ENCODE results near the gene MYL4. TPM values are rescaled to one million over a fixed set of nuclear protein-coding genes. Genes with fewer than 3 reads are reported as not detected.
"Not testable (repeated sequence)": the region's sequence is repeated elsewhere in the genome, so short reads cannot be mapped to it uniquely, and the experiment has no call there.

The MYL4 gene
- total RNA-seq, 4 donors from 2014 or later = 0.50 to 0.52 TPM; not detected in 2

DNA sequence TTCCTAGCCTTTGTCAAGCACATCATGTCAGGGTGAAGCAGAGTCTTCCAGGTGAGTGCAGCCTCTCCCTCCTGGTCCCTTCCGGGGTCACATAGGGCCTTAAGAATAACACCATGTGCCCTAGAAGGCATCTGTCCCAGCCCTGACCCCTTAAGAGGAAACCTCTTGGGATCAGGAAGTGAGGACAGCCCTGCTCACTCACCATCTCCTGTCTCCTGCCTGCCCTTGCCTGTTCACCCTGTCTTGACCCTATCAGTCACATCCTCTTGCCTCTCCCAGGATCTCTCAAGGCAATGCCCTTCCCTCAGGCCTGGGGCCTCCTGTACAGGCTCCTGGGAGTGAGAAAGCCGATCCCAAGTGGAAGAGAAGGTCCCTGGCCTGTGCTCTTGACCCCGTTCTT lies 13.9 kb downstream of the MYL4 start:
- WGBS = 82% methylated on average over 3 of the region's 3 CpGs
- DNase-seq (ENCODE audit: extremely low spot score) = no peak
- Histone ChIP-seq H3K27ac (replicated peaks in 1 of 4) (peak overlapping the region in 3 of 4 donors; percentile 28 to 80 (median 44)), H3K4me3 (no peak overlapping the region), H3K27me3 (no peaks in the 10 kb centered on the region), H3K4me1 (peaks cover 22 to 37% (median 30%) of the 10 kb centered on the region in 4 donors), H3K9me3 (no peaks in the 10 kb centered on the region), H3K36me3 (no peaks in the 10 kb centered on the region)
- intact Hi-C loops (cut with DNase I) = no loop called here
- no peak for TF ChIP-seq CTCF (IDR thresholded peaks at IDR 0.05)
- TF ChIP-seq POLR2AphosphoS5 (IDR thresholded peaks at IDR 0.05) = no peak
- no peak for TF ChIP-seq EP300 (IDR thresholded peaks at IDR 0.05)
- no peak for TF ChIP-seq POLR2A (IDR thresholded peaks at IDR 0.05; ENCODE audit: low read depth)

- H3K4me1 ChIP-seq = peaks cover 22 to 37% (median 30%) of the 10 kb centered on the region in 4 donors
- H3K27me3 ChIP-seq = no peaks in the 10 kb centered on the region
- WGBS = 98% methylated on average over 5 of the region's 5 CpGs
- no peak for TF ChIP-seq EP300 (IDR thresholded peaks at IDR 0.05)
- TF ChIP-seq POLR2AphosphoS5 (IDR thresholded peaks at IDR 0.05) = no peak
- TF ChIP-seq POLR2A (IDR thresholded peaks at IDR 0.05; ENCODE audit: low read depth) = no peak
- no peak for TF ChIP-seq CTCF (IDR thresholded peaks at IDR 0.05)
- intact Hi-C loops (cut with DNase I) = no loop called here
- peak overlapping the region in 3 of 4 donors; percentile 28 to 80 (median 44) for H3K27ac ChIP-seq (replicated peaks in 1 of 4)
- no peaks in the 10 kb centered on the region for H3K9me3 ChIP-seq
- H3K36me3 ChIP-seq = no peaks in the 10 kb centered on the region
- no peak for DNase-seq (ENCODE audit: extremely low spot score)
- H3K4me3 ChIP-seq = no peak overlapping the region
Observed at GRCh38 chr17:47223460-47223859, 14.3 kb downstream of the MYL4 start.

GRCh38 chr17:47224077-47224476 lies 14.9 kb downstream of the MYL4 start:
- H3K4me3 ChIP-seq; intact Hi-C loops (cut with DNase I); H3K36me3 ChIP-seq; H3K27me3 ChIP-seq; H3K9me3 ChIP-seq; DNase-seq (ENCODE audit: extremely low spot score): not testable (repeated sequence)
- Histone ChIP-seq H3K4me1 (peaks cover 23 to 38% (median 30%) of the 10 kb centered on the region in 4 donors), H3K27ac (replicated peaks in 1 of 4) (peak overlapping the region; percentile 80 to 84 (median 82))
- whole genome bisulfite sequencing = 94% methylated on average over 2 of the region's 2 CpGs

GRCh38 chr17:47224966-47225365 lies 15.8 kb downstream of the MYL4 start:
- intact Hi-C loops (cut with DNase I) = no loop called here
- no peak for TF ChIP-seq POLR2AphosphoS5 (IDR thresholded peaks at IDR 0.05)
- TF ChIP-seq POLR2A (IDR thresholded peaks at IDR 0.05; ENCODE audit: low read depth) = no peak
- no peak for TF ChIP-seq EP300 (IDR thresholded peaks at IDR 0.05)
- no peak for TF ChIP-seq CTCF (IDR thresholded peaks at IDR 0.05)
- WGBS = 20% methylated on average over 1 of the region's 1 CpG
- no peaks in the 10 kb centered on the region for H3K36me3 ChIP-seq
- no peaks in the 10 kb centered on the region for H3K9me3 ChIP-seq
- DNase-seq (ENCODE audit: extremely low spot score) = no peak
- H3K4me3 ChIP-seq = no peak overlapping the region
- H3K4me1 ChIP-seq = peaks cover 29 to 44% (median 33%) of the 10 kb centered on the region in 4 donors
- no peaks in the 10 kb centered on the region for H3K27me3 ChIP-seq
- peak overlapping the region; percentile 80 to 84 (median 82) for H3K27ac ChIP-seq (replicated peaks in 1 of 4)

GRCh38 chr17:47225436-47225858 lies 16.3 kb downstream of the MYL4 start:
- H3K4me1 ChIP-seq = peaks cover 31 to 49% (median 36%) of the 10 kb centered on the region in 4 donors
- H3K36me3 ChIP-seq = no peaks in the 10 kb centered on the region
- peak overlapping the region; percentile 80 to 84 (median 82) for H3K27ac ChIP-seq (replicated peaks in 1 of 4)
- H3K9me3 ChIP-seq = no peaks in the 10 kb centered on the region
- no peaks in the 10 kb centered on the region for H3K27me3 ChIP-seq
- 16% methylated on average over 3 of the region's 3 CpGs for WGBS
- no peak for DNase-seq (ENCODE audit: extremely low spot score)
- intact Hi-C loops (cut with DNase I) = no loop called here
- TF ChIP-seq EP300 (IDR thresholded peaks at IDR 0.05) (no peak), POLR2AphosphoS5 (IDR thresholded peaks at IDR 0.05) (peak; percentile 43 to 64)
- H3K4me3 ChIP-seq = no peak overlapping the region
